ENCODE data around the gene CBARP.
A peak's percentile ranks its signal among the peaks of the same experiment; 100 is the strongest.

The CBARP gene

DNA sequence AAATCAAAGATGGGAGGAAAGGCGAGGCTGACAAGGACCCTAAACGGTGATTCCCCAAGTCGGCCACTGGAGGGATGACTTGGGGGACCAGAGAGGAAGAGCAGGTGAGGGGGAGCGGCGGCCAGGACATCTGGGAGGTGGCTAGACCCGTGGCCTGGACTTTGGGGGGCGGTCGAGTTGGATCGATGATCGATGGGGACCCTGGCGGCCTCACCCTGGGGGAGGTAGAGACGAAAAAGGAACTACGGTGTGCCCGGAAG is 23.7 kb upstream of the CBARP start:
- H3K4me1 ChIP-seq (ENCODE audit: insufficient read depth, insufficient read length) = peaks cover 47% of the 10 kb centered on the region
- no peaks in the 10 kb centered on the region for H3K27me3 ChIP-seq (ENCODE audit: insufficient read depth, insufficient read length)
- H3K9me3 ChIP-seq (ENCODE audit: insufficient read depth, low read length) = no peaks in the 10 kb centered on the region
- peak overlapping the region; percentile 96 for H3K9ac ChIP-seq (ENCODE audit: insufficient read length, low read depth)
- no peak for DNase-seq (ENCODE audit: low read depth, low spot score)
- peak overlapping the region; percentile 91 for H3K4me3 ChIP-seq (ENCODE audit: insufficient read length, low read depth)
- no peak for TF ChIP-seq SUZ12 (IDR thresholded peaks at IDR 0.05; ENCODE audit: extremely low read depth, insufficient read depth, insufficient read length)
- TF ChIP-seq ZNF274 (IDR thresholded peaks at IDR 0.05; ENCODE audit: low read depth, low read length) = no peak
- TF ChIP-seq YY1 (IDR thresholded peaks at IDR 0.05; ENCODE audit: insufficient read depth, insufficient read length) = no peak
- peaks cover 32% of the 10 kb centered on the region for H3K36me3 ChIP-seq (ENCODE audit: insufficient read depth, insufficient read length, low read length)

DNA sequence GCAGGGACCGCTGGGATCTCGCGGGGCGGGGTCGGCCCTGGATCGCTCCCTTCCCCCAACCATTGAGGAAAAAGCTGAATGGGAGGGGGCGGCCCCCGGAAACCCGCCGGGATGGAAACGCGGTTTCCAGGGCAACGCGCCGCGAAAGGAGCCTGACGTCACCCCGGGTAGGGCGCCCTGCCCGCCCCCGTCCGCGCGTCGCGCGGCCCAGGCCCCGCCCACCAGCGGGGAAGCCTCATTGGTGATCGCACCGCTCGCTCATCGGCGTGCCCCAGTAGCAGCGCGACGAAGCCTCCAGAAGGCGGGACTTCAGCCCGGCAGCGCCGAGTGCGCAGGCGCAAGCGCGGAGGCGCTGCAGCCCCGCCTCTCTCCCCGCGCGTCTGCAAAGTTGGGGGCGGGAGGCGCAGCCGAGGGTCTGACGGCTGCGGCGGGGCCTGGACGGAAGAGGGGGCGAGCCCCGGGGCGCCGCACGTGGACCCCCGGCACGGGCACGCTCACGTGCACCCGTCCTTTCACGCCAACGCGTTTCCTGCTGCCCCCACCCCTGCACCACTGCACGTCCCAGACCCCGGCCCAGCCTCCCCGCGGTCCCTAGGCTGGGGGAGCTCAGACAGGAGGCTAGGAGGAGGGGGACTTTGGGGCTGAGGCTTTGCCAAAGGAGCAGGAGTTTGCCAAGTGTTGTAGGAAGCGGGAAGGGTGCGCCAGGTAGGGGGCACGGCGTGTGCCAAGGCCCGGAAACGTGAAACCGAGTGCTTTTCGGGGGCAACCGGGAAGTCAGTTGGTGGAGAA is 23.1 kb upstream of the CBARP start:
- peak; percentile 92 for DNase-seq (ENCODE audit: low read depth, low spot score)
- H3K27me3 ChIP-seq (ENCODE audit: insufficient read depth, insufficient read length) = no peaks in the 10 kb centered on the region
- H3K4me3 ChIP-seq (ENCODE audit: insufficient read length, low read depth) = peak overlapping the region; percentile 91
- H3K4me1 ChIP-seq (ENCODE audit: insufficient read depth, insufficient read length) = peaks cover 45% of the 10 kb centered on the region
- H3K9me3 ChIP-seq (ENCODE audit: insufficient read depth, low read length) = no peaks in the 10 kb centered on the region
- TF ChIP-seq ZNF274 (IDR thresholded peaks at IDR 0.05; ENCODE audit: low read depth, low read length) (no peak), SUZ12 (IDR thresholded peaks at IDR 0.05; ENCODE audit: extremely low read depth, insufficient read depth, insufficient read length) (no peak), YY1 (IDR thresholded peaks at IDR 0.05; ENCODE audit: insufficient read depth, insufficient read length) (no peak)
- H3K9ac ChIP-seq (ENCODE audit: insufficient read length, low read depth) = peak overlapping the region; percentile 96
- H3K36me3 ChIP-seq (ENCODE audit: insufficient read depth, insufficient read length, low read length) = peaks cover 35% of the 10 kb centered on the region

DNA sequence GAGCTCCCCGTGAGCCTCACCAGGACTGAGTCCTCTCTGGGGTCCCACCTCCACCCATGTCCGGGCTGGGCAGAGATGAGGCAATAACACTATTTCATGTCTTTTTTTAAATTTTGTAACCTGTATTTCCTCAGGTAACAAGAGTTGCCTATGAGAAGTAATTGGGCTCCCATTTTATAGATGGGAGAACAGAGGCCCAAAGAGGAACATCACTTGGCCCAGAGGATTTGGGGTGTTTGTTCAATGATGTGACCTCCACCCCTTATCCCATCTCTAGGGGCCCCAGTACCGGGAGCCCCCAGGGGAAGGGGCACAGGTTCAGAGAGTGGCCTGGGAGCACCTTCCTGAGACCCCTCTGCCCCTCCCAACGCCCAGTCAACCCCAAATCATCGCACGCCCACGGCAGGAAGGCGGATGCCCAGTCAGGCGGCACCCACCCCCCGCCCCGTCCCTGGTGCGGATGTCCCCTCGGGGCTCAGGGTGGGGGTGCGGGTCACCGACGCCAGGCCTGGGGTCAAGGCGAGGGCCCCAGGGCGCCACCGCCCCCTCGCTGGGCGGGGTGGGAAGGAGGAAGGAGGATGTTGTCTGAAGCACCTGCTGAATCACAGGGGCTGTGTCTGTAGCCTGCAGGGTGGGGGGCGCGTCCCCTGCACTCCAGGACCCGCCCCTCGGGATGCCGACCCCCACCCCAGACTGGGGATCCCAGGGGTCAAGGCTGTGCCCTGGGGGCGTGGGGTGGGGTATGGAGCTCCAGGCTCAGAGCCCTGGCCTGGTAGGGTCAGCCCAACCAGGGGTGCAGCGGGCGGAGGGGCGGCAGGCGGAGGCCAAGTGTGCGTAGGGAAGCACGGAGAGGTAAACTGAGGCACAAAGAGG is 22.3 kb upstream of the CBARP start:
- no peak for DNase-seq (ENCODE audit: low read depth, low spot score)
- Histone ChIP-seq H3K4me3 (ENCODE audit: insufficient read length, low read depth) (peak overlapping the region; percentile 11), H3K9me3 (ENCODE audit: insufficient read depth, low read length) (no peaks in the 10 kb centered on the region), H3K9ac (ENCODE audit: insufficient read length, low read depth) (peak overlapping the region; percentile 56), H3K36me3 (ENCODE audit: insufficient read depth, insufficient read length, low read length) (peaks cover 43% of the 10 kb centered on the region), H3K27me3 (ENCODE audit: insufficient read depth, insufficient read length) (no peaks in the 10 kb centered on the region), H3K4me1 (ENCODE audit: insufficient read depth, insufficient read length) (peaks cover 47% of the 10 kb centered on the region)
- TF ChIP-seq ZNF274 (IDR thresholded peaks at IDR 0.05; ENCODE audit: low read depth, low read length) (no peak), SUZ12 (IDR thresholded peaks at IDR 0.05; ENCODE audit: extremely low read depth, insufficient read depth, insufficient read length) (no peak), YY1 (IDR thresholded peaks at IDR 0.05; ENCODE audit: insufficient read depth, insufficient read length) (no peak)

DNA sequence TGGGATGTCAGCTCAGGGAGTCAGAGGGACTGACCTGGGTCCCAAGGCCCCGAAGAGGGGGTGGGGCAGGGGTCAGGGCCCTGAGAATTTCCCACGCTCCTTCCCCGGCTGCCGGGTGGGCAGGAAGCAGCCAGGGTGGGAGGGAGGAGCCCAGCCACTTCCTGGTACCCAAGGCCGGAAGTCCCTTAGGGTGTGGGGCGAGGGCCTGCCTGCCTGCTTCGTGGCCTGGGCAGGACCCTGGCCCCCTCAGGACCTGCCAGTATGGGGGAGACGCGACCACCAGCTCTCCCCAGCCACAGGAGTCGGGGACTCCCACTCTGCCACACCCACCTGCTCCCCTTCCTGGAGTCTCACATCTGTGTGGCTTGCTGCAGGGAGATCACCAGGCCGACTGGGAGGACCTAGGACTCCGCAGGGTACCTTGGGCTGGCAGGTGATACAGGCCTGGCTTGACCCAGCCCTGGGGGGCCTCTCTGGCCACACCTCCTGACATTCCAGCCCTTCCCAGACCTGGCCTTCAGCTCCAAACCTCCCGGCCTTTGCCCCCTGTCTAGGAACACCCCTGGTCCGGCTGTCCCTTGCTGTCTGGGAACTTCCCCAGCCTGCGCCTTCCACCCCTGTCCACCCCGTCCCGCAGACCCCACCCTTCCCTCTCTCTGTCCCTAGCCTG is 21.5 kb upstream of the CBARP start:
- Histone ChIP-seq H3K27me3 (ENCODE audit: insufficient read depth, insufficient read length) (no peaks in the 10 kb centered on the region), H3K36me3 (ENCODE audit: insufficient read depth, insufficient read length, low read length) (peaks cover 44% of the 10 kb centered on the region), H3K9me3 (ENCODE audit: insufficient read depth, low read length) (no peaks in the 10 kb centered on the region), H3K4me1 (ENCODE audit: insufficient read depth, insufficient read length) (peaks cover 47% of the 10 kb centered on the region), H3K9ac (ENCODE audit: insufficient read length, low read depth) (peak overlapping the region; percentile 3), H3K4me3 (ENCODE audit: insufficient read length, low read depth) (no peak overlapping the region)
- DNase-seq (ENCODE audit: low read depth, low spot score) = no peak
- TF ChIP-seq YY1 (IDR thresholded peaks at IDR 0.05; ENCODE audit: insufficient read depth, insufficient read length) (no peak), ZNF274 (IDR thresholded peaks at IDR 0.05; ENCODE audit: low read depth, low read length) (no peak), SUZ12 (IDR thresholded peaks at IDR 0.05; ENCODE audit: extremely low read depth, insufficient read depth, insufficient read length) (no peak)

DNA sequence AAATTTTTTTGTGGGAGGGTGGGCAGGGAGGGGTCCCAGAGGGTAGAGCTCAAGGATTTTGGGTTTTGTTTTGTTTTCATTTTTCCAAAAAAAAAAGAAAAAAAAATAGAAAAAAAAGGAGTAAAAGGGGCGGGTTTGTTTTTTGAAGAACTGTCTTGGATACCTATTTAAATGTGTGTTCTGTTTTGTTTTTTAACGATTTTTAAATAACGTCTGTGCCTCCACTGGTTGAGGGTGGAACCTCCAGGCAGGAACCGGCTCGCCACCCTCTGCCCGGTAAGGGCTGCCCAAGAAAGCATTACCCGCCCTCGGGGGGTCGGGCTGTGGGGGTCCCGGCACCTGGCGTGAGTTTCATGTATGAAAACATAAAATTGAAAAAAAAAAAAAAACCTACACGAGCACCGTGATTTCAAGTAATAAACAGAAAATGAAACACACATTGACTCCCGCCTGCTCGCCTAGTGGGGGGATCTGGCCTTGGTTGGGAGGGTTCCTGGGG is 21.0 kb upstream of the CBARP start:
- H3K9me3 ChIP-seq (ENCODE audit: insufficient read depth, low read length) = no peaks in the 10 kb centered on the region
- H3K4me1 ChIP-seq (ENCODE audit: insufficient read depth, insufficient read length) = peaks cover 48% of the 10 kb centered on the region
- no peaks in the 10 kb centered on the region for H3K27me3 ChIP-seq (ENCODE audit: insufficient read depth, insufficient read length)
- TF ChIP-seq SUZ12 (IDR thresholded peaks at IDR 0.05; ENCODE audit: extremely low read depth, insufficient read depth, insufficient read length) (no peak), ZNF274 (IDR thresholded peaks at IDR 0.05; ENCODE audit: low read depth, low read length) (no peak), YY1 (IDR thresholded peaks at IDR 0.05; ENCODE audit: insufficient read depth, insufficient read length) (no peak)
- H3K36me3 ChIP-seq (ENCODE audit: insufficient read depth, insufficient read length, low read length) = peaks cover 44% of the 10 kb centered on the region
- no peak for DNase-seq (ENCODE audit: low read depth, low spot score)
- H3K9ac ChIP-seq (ENCODE audit: insufficient read length, low read depth) = peak overlapping the region; percentile 3
- no peak overlapping the region for H3K4me3 ChIP-seq (ENCODE audit: insufficient read length, low read depth)

DNA sequence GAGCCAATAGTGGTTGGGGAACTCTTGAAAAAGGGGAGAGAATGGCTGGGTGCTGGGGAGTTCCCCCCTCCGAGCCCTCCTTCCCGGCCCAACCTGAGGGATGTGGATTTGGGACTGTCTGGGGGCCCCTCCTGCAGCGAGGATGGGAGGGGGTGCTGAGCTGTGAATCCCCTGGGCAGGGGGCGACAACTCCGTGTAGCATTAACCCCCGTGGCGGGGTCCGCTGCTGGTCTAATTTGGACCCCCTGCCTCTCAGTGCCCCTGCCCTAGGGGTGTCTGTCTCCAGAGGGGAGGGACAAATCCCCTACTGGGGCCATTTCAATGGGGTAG is 20.3 kb upstream of the CBARP start:
- Histone ChIP-seq H3K27me3 (ENCODE audit: insufficient read depth, insufficient read length) (no peaks in the 10 kb centered on the region), H3K9me3 (ENCODE audit: insufficient read depth, low read length) (no peaks in the 10 kb centered on the region), H3K9ac (ENCODE audit: insufficient read length, low read depth) (no peak overlapping the region), H3K36me3 (ENCODE audit: insufficient read depth, insufficient read length, low read length) (peaks cover 49% of the 10 kb centered on the region), H3K4me3 (ENCODE audit: insufficient read length, low read depth) (no peak overlapping the region), H3K4me1 (ENCODE audit: insufficient read depth, insufficient read length) (peaks cover 50% of the 10 kb centered on the region)
- TF ChIP-seq SUZ12 (IDR thresholded peaks at IDR 0.05; ENCODE audit: extremely low read depth, insufficient read depth, insufficient read length) = no peak
- no peak for TF ChIP-seq YY1 (IDR thresholded peaks at IDR 0.05; ENCODE audit: insufficient read depth, insufficient read length)
- no peak for TF ChIP-seq ZNF274 (IDR thresholded peaks at IDR 0.05; ENCODE audit: low read depth, low read length)
- DNase-seq (ENCODE audit: low read depth, low spot score) = no peak

Data from NT2/D1 (cell line).